ENCODE measurements around the gene CCSER2.

DNA sequence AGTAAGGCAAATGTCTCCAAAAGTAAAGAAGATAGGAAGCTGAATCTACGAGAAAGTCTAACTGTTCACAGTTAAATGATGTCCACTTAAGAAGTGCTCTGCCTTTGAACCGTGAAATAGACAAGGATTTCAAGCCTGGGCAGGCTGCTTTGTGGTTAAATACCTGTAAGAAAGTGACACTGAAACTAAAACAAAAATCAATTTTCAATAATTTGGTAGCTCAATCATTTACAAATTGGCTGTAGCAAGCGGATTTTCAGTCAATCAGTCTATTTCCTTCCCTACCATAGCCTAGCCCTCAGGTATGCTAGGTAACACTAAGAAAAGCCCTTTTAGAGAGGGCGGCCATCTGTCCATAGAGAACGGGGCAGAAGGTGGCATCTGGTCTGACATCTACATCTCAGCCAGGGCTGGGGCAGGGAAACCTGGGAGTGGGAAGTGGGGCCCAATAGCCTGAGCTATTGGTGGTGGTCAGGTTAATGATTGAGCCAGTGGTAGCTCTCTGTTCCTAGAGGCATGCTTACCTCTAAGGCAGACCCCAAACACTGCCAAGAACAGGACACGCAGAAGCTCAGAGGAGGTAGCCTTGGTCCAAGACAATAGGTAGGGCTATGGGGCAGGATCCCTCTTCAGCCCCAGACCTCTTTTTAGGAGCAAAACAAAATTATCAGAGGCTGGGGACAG, 223.2 kb downstream of the CCSER2 start:
- no peak for TF ChIP-seq CTCF (optimal IDR thresholded peaks at IDR 0.05 in 1 of 3, IDR thresholded peaks at IDR 0.05 in 1 of 3, conservative IDR thresholded peaks at IDR 0.05 in 1 of 3; ENCODE audit: extremely low read depth in 1 of 3, insufficient read depth in 2 of 3, low read length in 3 of 3)
- no peak for TF ChIP-seq EZH2 (IDR thresholded peaks at IDR 0.05; ENCODE audit: low read length)
